DND-41 (cell line): Measurements from ENCODE around the gene CDKN2B-AS1.

ENCODE experiments used
- CTCF ChIP-seq: IDR thresholded peaks from 2 replicates; pipeline ENCODE4 v1.5.1; 2012; ENCODE audit warnings: borderline replicate concordance, low read length, moderate library complexity, mild to moderate bottlenecking; ENCODE audit not compliant: poor library complexity, severe bottlenecking; ENCODE audit errors: extremely low read depth
- EZH2 ChIP-seq: IDR thresholded peaks from 3 replicates; pipeline ENCODE4 v1.6.1; 2012; ENCODE audit warnings: borderline replicate concordance, low read depth, mild to moderate bottlenecking, moderate library complexity, low read length, inconsistent platforms; ENCODE audit not compliant: severe bottlenecking

DNA sequence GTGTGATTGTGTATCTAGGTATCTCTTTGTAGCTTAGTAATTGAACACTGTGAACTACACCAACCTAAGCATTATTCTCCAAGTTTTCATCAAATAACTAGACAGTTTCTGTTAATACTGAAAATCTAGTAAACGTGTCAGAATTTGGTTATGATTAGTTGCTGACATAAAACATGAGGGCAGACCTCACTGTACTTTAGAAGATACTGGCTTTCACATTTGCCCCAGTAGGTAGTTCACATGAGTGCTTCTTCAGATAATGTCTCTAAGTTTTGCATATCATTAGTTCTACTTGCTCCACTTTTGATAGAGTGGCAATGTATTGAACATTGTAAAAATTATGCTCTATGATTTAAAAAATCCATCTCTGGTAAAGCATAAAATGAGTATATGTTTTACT, 7.4 kb downstream of the CDKN2B-AS1 start:
- TF ChIP-seq CTCF (no peak), EZH2 (no peak)
